Left hindlimb (tissue), 1 donor: ENCODE results near the gene GIMAP2.
"Not testable (repeated sequence)": the region's sequence is repeated elsewhere in the genome, so short reads cannot be mapped to it uniquely, and the experiment has no call there.

Source experiments
- DNase-seq: peaks from one replicate; pipeline ENCODE4 v3.0.0-alpha.2; 2018

Gene GIMAP2

GRCh38 chr7:150685219-150686029 lies at the start of gene GIMAP2:
Gene GIMAP2 (plus strand): TSS chr7:150685706. CDS start chr7:150687060, 1,354 bp downstream.
- DNase-seq, result no peak

GRCh38 chr7:150641854-150642253 lies 43.7 kb upstream of the GIMAP2 start:
- DNase-seq, result no peak

GRCh38 chr7:150642926-150643325 lies 42.6 kb upstream of the GIMAP2 start:
- DNase-seq, result no peak

GRCh38 chr7:150645259-150646020 lies 40.1 kb upstream of the GIMAP2 start:
- DNase-seq, result no peak

GRCh38 chr7:150648353-150649079 lies 37.0 kb upstream of the GIMAP2 start:
- no peak for DNase-seq

- no peak for DNase-seq
Observed at GRCh38 chr7:150649080-150649385, 36.5 kb upstream of the GIMAP2 start.

- no peak for DNase-seq
Observed at GRCh38 chr7:150654692-150655091, 30.8 kb upstream of the GIMAP2 start.

- no peak for DNase-seq
Observed at GRCh38 chr7:150656047-150656446, 29.5 kb upstream of the GIMAP2 start.

GRCh38 chr7:150657526-150657925 lies 28.0 kb upstream of the GIMAP2 start:
- no peak for DNase-seq

GRCh38 chr7:150660939-150661613 lies 24.4 kb upstream of the GIMAP2 start:
- no peak for DNase-seq

- not testable (repeated sequence) for DNase-seq
Observed at GRCh38 chr7:150662821-150663220, 22.7 kb upstream of the GIMAP2 start.

GRCh38 chr7:150663802-150664494 lies 21.6 kb upstream of the GIMAP2 start:
- no peak for DNase-seq

GRCh38 chr7:150665089-150665748 lies 20.3 kb upstream of the GIMAP2 start:
- no peak for DNase-seq

GRCh38 chr7:150665896-150666295 lies 19.6 kb upstream of the GIMAP2 start:
- no peak for DNase-seq

GRCh38 chr7:150666412-150666811 lies 19.1 kb upstream of the GIMAP2 start:
- DNase-seq, result no peak

GRCh38 chr7:150668472-150668911 lies 17.0 kb upstream of the GIMAP2 start:
- no peak for DNase-seq

GRCh38 chr7:150668977-150669376 lies 16.5 kb upstream of the GIMAP2 start:
- DNase-seq, result no peak

GRCh38 chr7:150671798-150672585 lies 13.5 kb upstream of the GIMAP2 start:
- not testable (repeated sequence) for DNase-seq

- DNase-seq, result no peak
Observed at GRCh38 chr7:150675714-150676113, 9.8 kb upstream of the GIMAP2 start.

GRCh38 chr7:150676276-150676675 lies 9.2 kb upstream of the GIMAP2 start:
- DNase-seq, result not testable (repeated sequence)

- not testable (repeated sequence) for DNase-seq
Observed at GRCh38 chr7:150676854-150677253, 8.7 kb upstream of the GIMAP2 start.
